Right atrium auricular region (tissue), 2 donors: ENCODE results near the gene ZNF516. TPM values are rescaled to one million over a fixed set of nuclear protein-coding genes. Genes with fewer than 3 reads are reported as not detected.

Experiments used
- DNase-seq: peaks from one replicate; pipeline ENCODE4 v3.0.0-alpha.2; 2019; ENCODE audit warnings: low spot score
- H3K27ac ChIP-seq, 2 donors: fragments of 200-600 bp; sonication (generic); 1 replicate in 1 of 2; 2 replicates in 1 of 2; pipeline ENCODE4 v1.5.1; 2016 to 2019
- H3K27me3 ChIP-seq, 2 donors: fragments of 200-600 bp; sonication (generic); one replicate each; pipeline versions ENCODE4 v1.5.1 to v1.6.0; 2017 to 2019
- H3K36me3 ChIP-seq: fragments of 200-600 bp; sonication (generic); one replicate; pipeline ENCODE4 v1.5.1; 2016
- H3K4me1 ChIP-seq, 2 donors: fragments of 200-600 bp; sonication (generic); one replicate each; pipeline versions ENCODE4 v1.5.1 to v1.6.0; 2017 to 2019
- H3K4me3 ChIP-seq, 2 donors: fragments of 200-600 bp; sonication (generic); 1 replicate in 1 of 2; 2 replicates in 1 of 2; pipeline ENCODE4 v1.5.1; 2017 to 2019; ENCODE audit warnings: mild to moderate bottlenecking in 1 of 2, moderate library complexity in 1 of 2
- H3K9me3 ChIP-seq, 2 donors: fragments of 200-600 bp; sonication (generic); one replicate each; pipeline ENCODE4 v1.5.1; 2019
- CTCF ChIP-seq, 2 donors: fragments of 200-600 bp; sonication (generic); IDR thresholded peaks; one replicate each; pipeline ENCODE4 v1.5.1; 2019; ENCODE audit warnings: antibody characterized with exemption in 2 of 2
- total RNA-seq, 2 donors: library from RNA; depleted of rRNA; stranded (reverse); fragments of >200 nt; gene quantifications; one replicate each; pipeline ENCODE4 v1.1.0, GENCODE V29; 2016

The ZNF516 gene
- total RNA-seq, 2 donors from 2014 or later = 11.0 to 14.0 TPM

GRCh38 chr18:76419811-76420210, 75.2 kb downstream of the ZNF516 start:
- H3K27me3 ChIP-seq = no peaks in the 10 kb centered on the region
- peaks cover 0 to 20% of the 10 kb centered on the region in 2 donors for H3K4me1 ChIP-seq
- TF ChIP-seq CTCF (IDR thresholded peaks at IDR 0.05) = no peak
- H3K36me3 ChIP-seq = no peaks in the 10 kb centered on the region
- no peak for DNase-seq
- no peak overlapping the region for H3K4me3 ChIP-seq
- H3K27ac ChIP-seq = no peak overlapping the region
- no peaks in the 10 kb centered on the region for H3K9me3 ChIP-seq

GRCh38 chr18:76416911-76417310, 78.1 kb downstream of the ZNF516 start:
- Histone ChIP-seq H3K27ac (no peak overlapping the region), H3K4me1 (peaks cover 0 to 38% of the 10 kb centered on the region in 2 donors), H3K9me3 (no peaks in the 10 kb centered on the region), H3K4me3 (no peak overlapping the region), H3K27me3 (no peaks in the 10 kb centered on the region), H3K36me3 (no peaks in the 10 kb centered on the region)
- no peak for TF ChIP-seq CTCF (IDR thresholded peaks at IDR 0.05)
- no peak for DNase-seq

GRCh38 chr18:76414936-76415621, 80.0 kb downstream of the ZNF516 start:
- Histone ChIP-seq H3K27me3 (no peaks in the 10 kb centered on the region), H3K27ac (no peak overlapping the region), H3K9me3 (no peaks in the 10 kb centered on the region), H3K4me3 (no peak overlapping the region), H3K4me1 (peaks cover 0 to 39% of the 10 kb centered on the region in 2 donors), H3K36me3 (no peaks in the 10 kb centered on the region)
- DNase-seq = no peak
- TF ChIP-seq CTCF (IDR thresholded peaks at IDR 0.05) = no peak

- Histone ChIP-seq H3K4me3 (no peak overlapping the region), H3K4me1 (peaks cover 0 to 53% of the 10 kb centered on the region in 2 donors), H3K27ac (no peak overlapping the region), H3K36me3 (no peaks in the 10 kb centered on the region), H3K9me3 (no peaks in the 10 kb centered on the region), H3K27me3 (no peaks in the 10 kb centered on the region)
- no peak for TF ChIP-seq CTCF (IDR thresholded peaks at IDR 0.05)
- DNase-seq = no peak
These were observed 82.0 kb downstream of the ZNF516 start for GRCh38 chr18:76412818-76413565.

GRCh38 chr18:76412010-76412817, 82.8 kb downstream of the ZNF516 start:
- no peak overlapping the region for H3K27ac ChIP-seq
- H3K4me1 ChIP-seq = peaks cover 0 to 60% of the 10 kb centered on the region in 2 donors
- no peaks in the 10 kb centered on the region for H3K27me3 ChIP-seq
- H3K36me3 ChIP-seq = no peaks in the 10 kb centered on the region
- no peak overlapping the region for H3K4me3 ChIP-seq
- DNase-seq = no peak
- H3K9me3 ChIP-seq = no peaks in the 10 kb centered on the region
- TF ChIP-seq CTCF (IDR thresholded peaks at IDR 0.05) = no peak
